Heart left ventricle (tissue), 16 donors: ENCODE results near the gene RNF5. TPM values are rescaled to one million over a fixed set of nuclear protein-coding genes. Genes with fewer than 3 reads are reported as not detected.

Source experiments
- ATAC-seq, 4 donors: fragments of 200-7000 bp; cut with Tn5 transposase; one replicate each; pipeline ENCODE4 v1.9.1; 2020 to 2022; ENCODE audit warnings: moderate library complexity in 4 of 4, mild to moderate bottlenecking in 3 of 4, moderate number of reproducible peaks in 1 of 4
- DNase-seq, 5 donors: peaks; one replicate each; pipeline ENCODE4 v3.0.0-alpha.2; 2020
- H3K27ac ChIP-seq, 12 donors: fragments of 200-600 bp; sonication (generic) in 4 of 12; one replicate each; pipeline versions ENCODE4 v1.5.0 to v1.8.0; 2016 to 2022; ENCODE audit warnings: mild to moderate bottlenecking in 2 of 12
- H3K27me3 ChIP-seq, 9 donors: fragments of 200-600 bp; sonication (generic) in 2 of 9; one replicate each; pipeline versions ENCODE4 v1.5.1 to v1.8.0; 2016 to 2022; ENCODE audit warnings: mild to moderate bottlenecking in 3 of 9
- H3K36me3 ChIP-seq, 9 donors: fragments of 200-600 bp; sonication (generic) in 2 of 9; one replicate each; pipeline versions ENCODE4 v1.5.0 to v1.8.0; 2018 to 2022; ENCODE audit warnings: mild to moderate bottlenecking in 2 of 9
- H3K4me1 ChIP-seq, 12 donors: fragments of 200-600 bp; sonication (generic) in 4 of 12; one replicate each; pipeline versions ENCODE4 v1.5.0 to v1.8.0; 2016 to 2022; ENCODE audit warnings: mild to moderate bottlenecking in 3 of 12
- H3K4me3 ChIP-seq, 12 donors: fragments of 200-600 bp; sonication (generic) in 4 of 12; one replicate each; pipeline versions ENCODE4 v1.5.0 to v1.8.0; 2017 to 2022; ENCODE audit warnings: mild to moderate bottlenecking in 9 of 12, moderate library complexity in 4 of 12
- H3K9me3 ChIP-seq, 12 donors: fragments of 200-600 bp; sonication (generic) in 4 of 12; one replicate each; pipeline versions ENCODE4 v1.5.0 to v1.8.0; 2016 to 2022; ENCODE audit warnings: mild to moderate bottlenecking in 1 of 12
- CTCF ChIP-seq, 12 donors: fragments of 200-600 bp; sonication (generic) in 4 of 12; IDR thresholded peaks; one replicate each; pipeline versions ENCODE4 v1.5.0 to v1.8.0; 2018 to 2022; ENCODE audit warnings: antibody characterized with exemption in 12 of 12, mild to moderate bottlenecking in 5 of 12
- POLR2A ChIP-seq, 2 donors: fragments of 450-650 bp; IDR thresholded peaks; one replicate each; pipeline ENCODE4 v1.6.1; 2017; ENCODE audit warnings: antibody characterized with exemption in 2 of 2, mild to moderate bottlenecking in 2 of 2, moderate library complexity in 2 of 2
- WGBS, 4 donors: extraction: QIAGEN DNeasy Blood & Tissue Kit in 2 of 4; methylation state at CpG; one replicate each; pipeline versions ENCODE4 v1.1.5 to v1.1.7; 2013 to 2018; 5-methylcytosine and 5-hydroxymethylcytosine counted together
- intact Hi-C, 10 donors: fragments of 100-400 bp; cut with DNase I; formaldehyde crosslinking; loops; one replicate each; pipeline versions ENCODE4 v1.11.1 to v1.14.2; 2022
- polyA plus RNA-seq, 2 donors: library from polyadenylated mRNA; stranded (reverse); fragments of 200-250 nt; gene quantifications; one replicate each; pipeline ENCODE4 v1.2.3, GENCODE V29; 2013
- total RNA-seq, 9 donors: library from RNA; depleted of rRNA in 2 of 9; stranded (reverse); fragments of >200 nt in 2 of 9; fragmentation: NEBNext Ultra II Directional in 3 of 9; extraction: Animal tissue kit (Norgen Biotek cat#: 25700) in 3 of 9; gene quantifications; one replicate each; pipeline versions ENCODE4 v1.1.0 to v1.2.4, GENCODE V29; 2016 to 2023
- donor health status: ischemic (EF 13 %, LVEDD 7.1; RV severe dilation, severe dysfunction).
- donor health status: healthy with polysubstance abuse.
- donor health status: DM: no; HTN: yes; CAD: no.
- donor health status: DM: no; HTN: no; CAD: no.
- donor health status: ischemic (EF 25% LVEDD 6.9; RV normal size, moderate dysfunction).
- donor health status: ischemic (EF 25% LVEDD 5.7; RV mildly dilated, moderate dysfunction).
- donor health status: healthy.
- donor health status: DM: yes; HTN: yes; CAD: no.
- donor health status: ischemic (EF 35%, LVEDD 5.7; RV mildly dilated, moderate dysfunction).
- donor health status: nonischemic (EF 11% LVEDD 7.7; RV severe dilation, severe dysfunction).
- donor health status: DM: yes; HTN: yes; CAD: no.
- donor health status: PGD.
- donor health status: ischemic (EF 29% LVEDD 5.4; RV normal size, mild dysfunction).
- donor health status: nonischemic (EF 23%, LVEDD 6.1; RV moderate dilation, normal function).

Gene RNF5
- total and polyA plus RNA-seq, 11 donors: 62.7 to 136 (median 89.9) TPM

GRCh38 chr6:32166411-32167061, 11.7 kb upstream of the RNF5 start:
- WGBS, 4 donors: 77 to 90% (median 82%) methylated on average over 30 of the region's 30 CpGs
- Histone ChIP-seq H3K27me3 (no peaks in the 10 kb centered on the region), H3K36me3 (peaks cover 0 to 86% (median 67%) of the 10 kb centered on the region in 9 donors), H3K4me1 (no peaks in the 10 kb centered on the region), H3K4me3 (no peak overlapping the region), H3K9me3 (no peaks in the 10 kb centered on the region), H3K27ac (peak overlapping the region in 1 of 12 donors; percentile 15)
- DNase-seq (peak in 1 of 5 donors; percentile 65), ATAC-seq (no peak)
- TF ChIP-seq CTCF (IDR thresholded peaks at IDR 0.05): no peak
- no peak for TF ChIP-seq POLR2A (IDR thresholded peaks at IDR 0.05)
- intact Hi-C loops: loop anchor here in 1 of 10 donors (5.0 kb wide), 1 partner anchor 44 kb away; no protein-coding TSS in a partner anchor

GRCh38 chr6:32167154-32167760, 10.9 kb upstream of the RNF5 start:
- H3K27ac ChIP-seq: peak overlapping the region in 2 of 12 donors; percentile 8 to 38
- WGBS, 4 donors: 81 to 86% (median 83%) methylated on average over 29 to 32 of the region's 32 CpGs

GRCh38 chr6:32167761-32168262, 10.4 kb upstream of the RNF5 start:
- no peak overlapping the region for H3K4me3 ChIP-seq
- ATAC-seq (no peak), DNase-seq (no peak)
- WGBS, 4 donors: 38 to 63% (median 45%) methylated on average over 6 of the region's 6 CpGs
- intact Hi-C loops: loop anchor here in 1 of 10 donors (5.0 kb wide), 1 partner anchor 46 kb away; no protein-coding TSS in a partner anchor
- H3K4me1 ChIP-seq: peaks cover 0 to under 1% (median 0%) of the 10 kb centered on the region in 12 donors
- TF ChIP-seq CTCF (IDR thresholded peaks at IDR 0.05) (no peak), POLR2A (IDR thresholded peaks at IDR 0.05) (no peak)
- H3K27me3 ChIP-seq: no peaks in the 10 kb centered on the region
- no peaks in the 10 kb centered on the region for H3K9me3 ChIP-seq
- H3K27ac ChIP-seq: peak overlapping the region in 2 of 12 donors; percentile 9 to 38
- peaks cover 0 to 74% (median 55%) of the 10 kb centered on the region in 9 donors for H3K36me3 ChIP-seq

More at GRCh38 chr6:32167154-32167760, 10.9 kb upstream of the RNF5 start:
- H3K27me3 ChIP-seq: no peaks in the 10 kb centered on the region
- TF ChIP-seq CTCF (IDR thresholded peaks at IDR 0.05): no peak
- TF ChIP-seq POLR2A (IDR thresholded peaks at IDR 0.05): no peak
- DNase-seq: no peak
- intact Hi-C loops: loop anchor here in 1 of 10 donors (5.0 kb wide), 1 partner anchor 45 kb away; no protein-coding TSS in a partner anchor
- no peaks in the 10 kb centered on the region for H3K9me3 ChIP-seq
- H3K36me3 ChIP-seq: peaks cover 0 to 79% (median 60%) of the 10 kb centered on the region in 9 donors
- H3K4me3 ChIP-seq: no peak overlapping the region
- no peaks in the 10 kb centered on the region for H3K4me1 ChIP-seq
- ATAC-seq: no peak

GRCh38 chr6:32168350-32168749, 9.9 kb upstream of the RNF5 start:
- peaks cover 0 to 6% (median 0%) of the 10 kb centered on the region in 12 donors for H3K4me1 ChIP-seq
- no peaks in the 10 kb centered on the region for H3K9me3 ChIP-seq
- no peak overlapping the region for H3K4me3 ChIP-seq
- TF ChIP-seq POLR2A (IDR thresholded peaks at IDR 0.05): no peak
- TF ChIP-seq CTCF (IDR thresholded peaks at IDR 0.05): no peak
- ATAC-seq: no peak
- DNase-seq: peak in 1 of 5 donors; percentile 14
- intact Hi-C loops: loop anchor here in 1 of 10 donors (5.0 kb wide), 1 partner anchor 46 kb away; no protein-coding TSS in a partner anchor
- 61 to 77% (median 66%) methylated on average over 1 to 2 of the region's 2 CpGs for WGBS, 4 donors
- H3K36me3 ChIP-seq: peaks cover 0 to 69% (median 55%) of the 10 kb centered on the region in 9 donors
- no peaks in the 10 kb centered on the region for H3K27me3 ChIP-seq
- H3K27ac ChIP-seq: peak overlapping the region in 2 of 12 donors; percentile 9 to 38
